ES-I3 (cell line): ENCODE results near the gene ADGRB3.
"Not testable (repeated sequence)": the region's sequence is repeated elsewhere in the genome, so short reads cannot be mapped to it uniquely, and the experiment has no call there.

ENCODE experiments used
- H3K36me3 ChIP-seq: 2 replicates; pipeline ENCODE4 v1.6.1; 2013; ENCODE audit warnings: mild to moderate bottlenecking, low read length, control low read depth, moderate library complexity; ENCODE audit not compliant: insufficient read depth
- H3K4me1 ChIP-seq: 2 replicates; pipeline ENCODE4 v1.6.1; 2013; ENCODE audit warnings: mild to moderate bottlenecking, control low read depth, low read length; ENCODE audit not compliant: insufficient read depth
- H3K9ac ChIP-seq: 2 replicates; pipeline ENCODE4 v1.6.1; 2013; ENCODE audit warnings: low read depth, mild to moderate bottlenecking, low read length, moderate library complexity
- H3K9me3 ChIP-seq: 2 replicates; pipeline ENCODE4 v1.6.1; 2013; ENCODE audit warnings: mild to moderate bottlenecking, low read length, moderate library complexity; ENCODE audit not compliant: control insufficient read depth, insufficient read depth

Gene ADGRB3

GRCh38 chr6:68790128-68790527 is 155.0 kb downstream of the ADGRB3 start:
- H3K9me3 ChIP-seq, H3K9ac ChIP-seq, H3K4me1 ChIP-seq, H3K36me3 ChIP-seq: not testable (repeated sequence)

- not testable (repeated sequence) for H3K9me3 ChIP-seq, H3K4me1 ChIP-seq, H3K36me3 ChIP-seq, H3K9ac ChIP-seq
Observed at GRCh38 chr6:68814976-68815375, 179.9 kb downstream of the ADGRB3 start.

- Histone ChIP-seq H3K9me3 (no peaks in the 10 kb centered on the region), H3K4me1 (no peaks in the 10 kb centered on the region), H3K36me3 (no peaks in the 10 kb centered on the region), H3K9ac (no peak overlapping the region)
Observed at GRCh38 chr6:68826501-68826900, 191.4 kb downstream of the ADGRB3 start.

GRCh38 chr6:68834551-68834950 is 199.5 kb downstream of the ADGRB3 start:
- Histone ChIP-seq H3K9ac (no peak overlapping the region), H3K9me3 (no peaks in the 10 kb centered on the region), H3K4me1 (no peaks in the 10 kb centered on the region), H3K36me3 (no peaks in the 10 kb centered on the region)

GRCh38 chr6:68838571-68838970 is 203.5 kb downstream of the ADGRB3 start:
- Histone ChIP-seq H3K9ac (no peak overlapping the region), H3K4me1 (no peaks in the 10 kb centered on the region), H3K36me3 (no peaks in the 10 kb centered on the region), H3K9me3 (no peaks in the 10 kb centered on the region; the same call in 1 of the 2 replicates)

- no peak overlapping the region for H3K9ac ChIP-seq
- H3K4me1 ChIP-seq = no peaks in the 10 kb centered on the region
- H3K9me3 ChIP-seq = no peaks in the 10 kb centered on the region; the same call in 1 of the 2 replicates
- no peaks in the 10 kb centered on the region for H3K36me3 ChIP-seq
Observed at GRCh38 chr6:68852791-68853190, 217.7 kb downstream of the ADGRB3 start.

- Histone ChIP-seq H3K9me3 (peaks cover 7% of the 10 kb centered on the region), H3K36me3 (no peaks in the 10 kb centered on the region), H3K9ac (no peak overlapping the region), H3K4me1 (no peaks in the 10 kb centered on the region)
Observed at GRCh38 chr6:68859233-68859632, 224.2 kb downstream of the ADGRB3 start.

- Histone ChIP-seq H3K4me1 (no peaks in the 10 kb centered on the region), H3K9ac (no peak overlapping the region), H3K36me3 (no peaks in the 10 kb centered on the region), H3K9me3 (peaks cover 5% of the 10 kb centered on the region; the same call in 1 of the 2 replicates)
Observed at GRCh38 chr6:68868646-68869045, 233.6 kb downstream of the ADGRB3 start.

GRCh38 chr6:68873236-68873635 is 238.2 kb downstream of the ADGRB3 start:
- Histone ChIP-seq H3K36me3 (no peaks in the 10 kb centered on the region), H3K4me1 (no peaks in the 10 kb centered on the region), H3K9me3 (no peaks in the 10 kb centered on the region), H3K9ac (no peak overlapping the region)

- Histone ChIP-seq H3K4me1 (no peaks in the 10 kb centered on the region), H3K9ac (no peak overlapping the region), H3K9me3 (no peaks in the 10 kb centered on the region), H3K36me3 (no peaks in the 10 kb centered on the region)
Observed at GRCh38 chr6:68874747-68875146, 239.7 kb downstream of the ADGRB3 start.

- H3K9me3 ChIP-seq = no peaks in the 10 kb centered on the region
- no peak overlapping the region for H3K9ac ChIP-seq
- no peaks in the 10 kb centered on the region for H3K4me1 ChIP-seq
- H3K36me3 ChIP-seq = no peaks in the 10 kb centered on the region
Observed at GRCh38 chr6:68875403-68875802, 240.3 kb downstream of the ADGRB3 start.

GRCh38 chr6:68876792-68877493 is 241.9 kb downstream of the ADGRB3 start:
- H3K9ac ChIP-seq = no peak overlapping the region
- H3K9me3 ChIP-seq = no peaks in the 10 kb centered on the region
- no peaks in the 10 kb centered on the region for H3K4me1 ChIP-seq
- H3K36me3 ChIP-seq = no peaks in the 10 kb centered on the region

- Histone ChIP-seq H3K36me3 (no peaks in the 10 kb centered on the region), H3K4me1 (no peaks in the 10 kb centered on the region), H3K9ac (no peak overlapping the region), H3K9me3 (no peaks in the 10 kb centered on the region)
Observed at GRCh38 chr6:68880050-68880813, 245.2 kb downstream of the ADGRB3 start.

GRCh38 chr6:68883325-68883724 is 248.2 kb downstream of the ADGRB3 start:
- H3K9me3 ChIP-seq = not testable (repeated sequence)

GRCh38 chr6:68891419-68891818 is 256.3 kb downstream of the ADGRB3 start:
- H3K9me3 ChIP-seq = peaks cover 9% of the 10 kb centered on the region; the same call in 1 of the 2 replicates
- no peaks in the 10 kb centered on the region for H3K4me1 ChIP-seq
- H3K36me3 ChIP-seq = no peaks in the 10 kb centered on the region
- no peak overlapping the region for H3K9ac ChIP-seq

More at GRCh38 chr6:68883325-68883724, 248.2 kb downstream of the ADGRB3 start:
- not testable (repeated sequence) for H3K9ac ChIP-seq, H3K4me1 ChIP-seq, H3K36me3 ChIP-seq
